ENCODE measurements around the gene RASD2.

The RASD2 gene

GRCh38 chr22:35597692-35598395 is 57.2 kb downstream of the RASD2 start:
- no peak for TF ChIP-seq CTCF (conservative IDR thresholded peaks at IDR 0.05)
- no peak overlapping the region for H3K27ac ChIP-seq

- H3K27ac ChIP-seq = no peak overlapping the region
- no peak for TF ChIP-seq CTCF (conservative IDR thresholded peaks at IDR 0.05)
Observed at GRCh38 chr22:35598396-35598710, 57.7 kb downstream of the RASD2 start.

- H3K27ac ChIP-seq = no peak overlapping the region
- no peak for TF ChIP-seq CTCF (conservative IDR thresholded peaks at IDR 0.05)
Observed at GRCh38 chr22:35599364-35599763, 58.7 kb downstream of the RASD2 start.

- no peak overlapping the region for H3K27ac ChIP-seq
- TF ChIP-seq CTCF (conservative IDR thresholded peaks at IDR 0.05) = no peak
Observed at GRCh38 chr22:35600476-35600875, 59.8 kb downstream of the RASD2 start.

- no peak overlapping the region for H3K27ac ChIP-seq
- no peak for TF ChIP-seq CTCF (conservative IDR thresholded peaks at IDR 0.05)
Observed at GRCh38 chr22:35601013-35601580, 60.5 kb downstream of the RASD2 start.

GRCh38 chr22:35601743-35602615 is 61.3 kb downstream of the RASD2 start:
- H3K27ac ChIP-seq = no peak overlapping the region
- no peak for TF ChIP-seq CTCF (conservative IDR thresholded peaks at IDR 0.05)

All from VCaP (cell line).